ENCODE data around the gene ANKFN1. TPM values are rescaled to one million over a fixed set of nuclear protein-coding genes. Genes with fewer than 3 reads are reported as not detected.
A peak's percentile ranks its signal among the peaks of the same experiment; 100 is the strongest.

ANKFN1 gene
- total RNA-seq, 2 experiments from 2014 or later: not detected

- ChIA-PET CTCF (no interaction called here), POLR2A (no interaction called here)
- no peak overlapping the region for H3K27ac Mint-ChIP-seq
- H3K36me3 Mint-ChIP-seq (ENCODE audit: low read depth): no peaks in the 10 kb centered on the region
- no peak overlapping the region for H3K4me3 Mint-ChIP-seq
- no peaks in the 10 kb centered on the region for H3K27me3 Mint-ChIP-seq
- H3K4me1 Mint-ChIP-seq: no peaks in the 10 kb centered on the region
- no peak for ATAC-seq
- H3K9me3 Mint-ChIP-seq (ENCODE audit: low read depth): no peaks in the 10 kb centered on the region
- intact Hi-C loops (cut with DNase I, micrococcal nuclease): loop anchor here in 1 of 2 experiments (5.0 kb wide), 1 partner anchor 51 kb away; no protein-coding TSS in a partner anchor
- no peak for DNase-seq
These were observed 18.1 kb downstream of the ANKFN1 start for GRCh38 chr17:56171186-56171959.

GRCh38 chr17:56172517-56172982 is 19.3 kb downstream of the ANKFN1 start:
- no peak overlapping the region for H3K27ac Mint-ChIP-seq
- POLR2A ChIA-PET: no interaction called here
- CTCF ChIA-PET: interaction anchor here (0.5 kb wide), 1 partner anchor 679 kb away, joined by 3 read pairs; no protein-coding TSS in a partner anchor
- H3K9me3 Mint-ChIP-seq (ENCODE audit: low read depth): no peaks in the 10 kb centered on the region
- H3K4me3 Mint-ChIP-seq: no peak overlapping the region
- H3K36me3 Mint-ChIP-seq (ENCODE audit: low read depth): no peaks in the 10 kb centered on the region
- no peaks in the 10 kb centered on the region for H3K27me3 Mint-ChIP-seq
- intact Hi-C loops (cut with DNase I, micrococcal nuclease): loop anchor here in 1 of 2 experiments (5.0 kb wide), 1 partner anchor 50 kb away; no protein-coding TSS in a partner anchor
- H3K4me1 Mint-ChIP-seq: no peaks in the 10 kb centered on the region
- ATAC-seq (no peak), DNase-seq (no peak)

GRCh38 chr17:56173026-56173425 is 19.8 kb downstream of the ANKFN1 start:
- Mint-ChIP-seq H3K9me3 (ENCODE audit: low read depth) (no peaks in the 10 kb centered on the region), H3K27ac (no peak overlapping the region), H3K4me1 (no peaks in the 10 kb centered on the region), H3K27me3 (no peaks in the 10 kb centered on the region), H3K4me3 (no peak overlapping the region), H3K36me3 (ENCODE audit: low read depth) (no peaks in the 10 kb centered on the region)
- DNase-seq: no peak
- CTCF ChIA-PET: interaction anchor here (0.5 kb wide), 1 partner anchor 678 kb away, joined by 3 read pairs; no protein-coding TSS in a partner anchor
- POLR2A ChIA-PET: no interaction called here
- intact Hi-C loops (cut with DNase I, micrococcal nuclease): loop anchor here in 1 of 2 experiments (5.0 kb wide), 1 partner anchor 49 kb away; no protein-coding TSS in a partner anchor
- ATAC-seq: no peak

- intact Hi-C loops (cut with DNase I, micrococcal nuclease): loop anchor here in 1 of 2 experiments (5.0 kb wide), 1 partner anchor 48 kb away; no protein-coding TSS in a partner anchor
- CTCF ChIA-PET: no interaction called here
- no peaks in the 10 kb centered on the region for H3K36me3 Mint-ChIP-seq (ENCODE audit: low read depth)
- ATAC-seq (no peak), DNase-seq (no peak)
- H3K27me3 Mint-ChIP-seq: no peaks in the 10 kb centered on the region
- POLR2A ChIA-PET: no interaction called here
- H3K4me1 Mint-ChIP-seq: no peaks in the 10 kb centered on the region
- H3K9me3 Mint-ChIP-seq (ENCODE audit: low read depth): no peaks in the 10 kb centered on the region
- H3K4me3 Mint-ChIP-seq: no peak overlapping the region
- no peak overlapping the region for H3K27ac Mint-ChIP-seq
These were observed 20.9 kb downstream of the ANKFN1 start for GRCh38 chr17:56173958-56174835.

- peak; percentile 64 for ATAC-seq
- CTCF ChIA-PET: no interaction called here
- H3K4me3 Mint-ChIP-seq: no peak overlapping the region
- no peaks in the 10 kb centered on the region for H3K9me3 Mint-ChIP-seq (ENCODE audit: low read depth)
- H3K27me3 Mint-ChIP-seq: no peaks in the 10 kb centered on the region
- DNase-seq: peak; percentile 5
- intact Hi-C loops (cut with DNase I, micrococcal nuclease): no loop called here
- POLR2A ChIA-PET: no interaction called here
- no peaks in the 10 kb centered on the region for H3K4me1 Mint-ChIP-seq
- H3K27ac Mint-ChIP-seq: no peak overlapping the region
- H3K36me3 Mint-ChIP-seq (ENCODE audit: low read depth): no peaks in the 10 kb centered on the region
These were observed 22.2 kb downstream of the ANKFN1 start for GRCh38 chr17:56175299-56175955.

- no peaks in the 10 kb centered on the region for H3K4me1 Mint-ChIP-seq
- H3K27me3 Mint-ChIP-seq: no peaks in the 10 kb centered on the region
- DNase-seq (no peak), ATAC-seq (no peak)
- H3K4me3 Mint-ChIP-seq: no peak overlapping the region
- ChIA-PET CTCF (no interaction called here), POLR2A (no interaction called here)
- no peak overlapping the region for H3K27ac Mint-ChIP-seq
- intact Hi-C loops (cut with DNase I, micrococcal nuclease): no loop called here
- no peaks in the 10 kb centered on the region for H3K9me3 Mint-ChIP-seq (ENCODE audit: low read depth)
- no peaks in the 10 kb centered on the region for H3K36me3 Mint-ChIP-seq (ENCODE audit: low read depth)
These were observed 22.8 kb downstream of the ANKFN1 start for GRCh38 chr17:56176091-56176490.

- no peaks in the 10 kb centered on the region for H3K9me3 Mint-ChIP-seq (ENCODE audit: low read depth)
- H3K4me1 Mint-ChIP-seq: no peaks in the 10 kb centered on the region
- H3K36me3 Mint-ChIP-seq (ENCODE audit: low read depth): no peaks in the 10 kb centered on the region
- no peak for DNase-seq
- no peaks in the 10 kb centered on the region for H3K27me3 Mint-ChIP-seq
- H3K4me3 Mint-ChIP-seq: no peak overlapping the region
- H3K27ac Mint-ChIP-seq: no peak overlapping the region
- ATAC-seq: no peak
- CTCF ChIA-PET: interaction anchor here (0.6 to 0.7 kb wide), 2 partner anchors 80 to 402 kb away, joined by 3 read pairs; no protein-coding TSS in a partner anchor
- intact Hi-C loops (cut with DNase I, micrococcal nuclease): no loop called here
- POLR2A ChIA-PET: no interaction called here
These were observed 24.1 kb downstream of the ANKFN1 start for GRCh38 chr17:56177361-56177760.

GRCh38 chr17:56178203-56178602 is 24.9 kb downstream of the ANKFN1 start:
- POLR2A ChIA-PET: no interaction called here
- no peak overlapping the region for H3K27ac Mint-ChIP-seq

GRCh38 chr17:56182081-56182480 is 28.8 kb downstream of the ANKFN1 start:
- ATAC-seq (no peak), DNase-seq (no peak)
- Mint-ChIP-seq H3K4me1 (no peaks in the 10 kb centered on the region), H3K4me3 (no peak overlapping the region), H3K27me3 (peaks cover 2% of the 10 kb centered on the region), H3K36me3 (ENCODE audit: low read depth) (no peaks in the 10 kb centered on the region), H3K27ac (no peak overlapping the region), H3K9me3 (ENCODE audit: low read depth) (no peaks in the 10 kb centered on the region)
- intact Hi-C loops (cut with DNase I, micrococcal nuclease): no loop called here
- ChIA-PET CTCF (no interaction called here), POLR2A (no interaction called here)

More at GRCh38 chr17:56178203-56178602, 24.9 kb downstream of the ANKFN1 start:
- Mint-ChIP-seq H3K4me3 (no peak overlapping the region), H3K9me3 (ENCODE audit: low read depth) (no peaks in the 10 kb centered on the region), H3K4me1 (no peaks in the 10 kb centered on the region), H3K36me3 (ENCODE audit: low read depth) (no peaks in the 10 kb centered on the region), H3K27me3 (no peaks in the 10 kb centered on the region)
- CTCF ChIA-PET: no interaction called here
- DNase-seq (no peak), ATAC-seq (no peak)
- intact Hi-C loops (cut with DNase I, micrococcal nuclease): no loop called here

- Mint-ChIP-seq H3K4me3 (no peak overlapping the region), H3K4me1 (no peaks in the 10 kb centered on the region), H3K9me3 (ENCODE audit: low read depth) (no peaks in the 10 kb centered on the region), H3K36me3 (ENCODE audit: low read depth) (no peaks in the 10 kb centered on the region), H3K27ac (no peak overlapping the region), H3K27me3 (peaks cover 2% of the 10 kb centered on the region)
- CTCF ChIA-PET: no interaction called here
- intact Hi-C loops (cut with DNase I, micrococcal nuclease): no loop called here
- ATAC-seq: no peak
- no peak for DNase-seq
- POLR2A ChIA-PET: no interaction called here
These were observed 31.4 kb downstream of the ANKFN1 start for GRCh38 chr17:56184650-56185049.

GRCh38 chr17:56185491-56186221 is 32.4 kb downstream of the ANKFN1 start:
- Mint-ChIP-seq H3K4me1 (no peaks in the 10 kb centered on the region), H3K27me3 (peaks cover 2% of the 10 kb centered on the region), H3K36me3 (ENCODE audit: low read depth) (no peaks in the 10 kb centered on the region), H3K9me3 (ENCODE audit: low read depth) (no peaks in the 10 kb centered on the region), H3K27ac (no peak overlapping the region), H3K4me3 (no peak overlapping the region)
- ChIA-PET CTCF (interaction anchor here (0.7 kb wide), 1 partner anchor 314 kb away, joined by 3 read pairs; no protein-coding TSS in a partner anchor), POLR2A (no interaction called here)
- intact Hi-C loops (cut with DNase I, micrococcal nuclease): no loop called here
- no peak for ATAC-seq
- no peak for DNase-seq
